Head of caudate nucleus (tissue), 42 donors: Measurements from ENCODE around the gene CARNS1.

Source experiments
- DNase-seq, 42 donors: peaks; one replicate each; pipeline versions ENCODE4 v3.0.0 to v3.0.0-alpha.2; 2020 to 2021; ENCODE audit warnings: mixed read lengths in 7 of 42
- intact Hi-C: fragments of 100-400 bp; cut with DNase I; formaldehyde crosslinking; loops from one replicate; pipeline ENCODE4 v1.15.0; 2022

Gene CARNS1

GRCh38 chr11:67403085-67403484, 12.4 kb upstream of the CARNS1 start:
- intact Hi-C loops: loop anchor here (5.0 kb wide), 2 partner anchors 64 to 79 kb away; partner anchors contain the start of genes AIP and TMEM134
- peak in 2 of 42 donors; percentile 4 to 36 for DNase-seq

GRCh38 chr11:67404515-67405195, 10.8 kb upstream of the CARNS1 start:
- DNase-seq: peak in 10 of 42 donors; percentile 30 to 75 (median 50)
- intact Hi-C loops: loop anchor here (5.0 kb wide), 2 partner anchors 63 to 78 kb away; partner anchors contain the start of genes AIP and TMEM134

GRCh38 chr11:67405196-67405567, 10.3 kb upstream of the CARNS1 start:
- intact Hi-C loops: no loop called here
- DNase-seq: peak in 1 of 42 donors; percentile 22

- no peak for DNase-seq
- intact Hi-C loops: no loop called here
Observed at GRCh38 chr11:67405688-67406339, 9.7 kb upstream of the CARNS1 start.

GRCh38 chr11:67406420-67406968, 9.0 kb upstream of the CARNS1 start:
- DNase-seq: peak in 2 of 42 donors; percentile 9 to 17
- intact Hi-C loops: no loop called here

- intact Hi-C loops: no loop called here
- DNase-seq: peak; percentile 61 to 91 (median 80)
Observed at GRCh38 chr11:67406969-67407687, 8.3 kb upstream of the CARNS1 start.

GRCh38 chr11:67407688-67408163, 7.8 kb upstream of the CARNS1 start:
- intact Hi-C loops: no loop called here
- no peak for DNase-seq

- peak in 7 of 42 donors; percentile 35 to 63 (median 44) for DNase-seq
- intact Hi-C loops: no loop called here
Observed at GRCh38 chr11:67408437-67409200, 6.9 kb upstream of the CARNS1 start.

GRCh38 chr11:67409261-67409666, 6.2 kb upstream of the CARNS1 start:
- intact Hi-C loops: no loop called here
- peak in 1 of 42 donors; percentile 47 for DNase-seq

- intact Hi-C loops: no loop called here
- DNase-seq: peak in 3 of 42 donors; percentile 34 to 46 (median 40)
Observed at GRCh38 chr11:67409781-67410368, 5.6 kb upstream of the CARNS1 start.

- intact Hi-C loops: no loop called here
- DNase-seq: peak; percentile 70 to 95 (median 88)
Observed at GRCh38 chr11:67410369-67410831, 5.1 kb upstream of the CARNS1 start.

GRCh38 chr11:67410984-67411784, 4.3 kb upstream of the CARNS1 start:
- peak in 2 of 42 donors; percentile 38 to 56 for DNase-seq
- intact Hi-C loops: no loop called here

GRCh38 chr11:67411785-67412152, 3.7 kb upstream of the CARNS1 start:
- DNase-seq: peak in 37 of 42 donors; percentile 58 to 94 (median 76)
- intact Hi-C loops: no loop called here

GRCh38 chr11:67412495-67413179, 2.8 kb upstream of the CARNS1 start:
- intact Hi-C loops: no loop called here
- no peak for DNase-seq

GRCh38 chr11:67413266-67413849, 2.1 kb upstream of the CARNS1 start:
- intact Hi-C loops: no loop called here
- peak in 2 of 42 donors; percentile 3 to 40 for DNase-seq
